GM12865 (cell line): ENCODE measurements around the gene CACNA2D2.

Experiments used
- DNase-seq: peaks from one replicate; pipeline ENCODE4 v3.0.0; 2010; ENCODE audit warnings: low read depth
- H3K4me3 ChIP-seq: 2 replicates; pipeline ENCODE4 v1.5.1; 2011; ENCODE audit warnings: mild to moderate bottlenecking, low read depth, low read length, control low read depth
- CTCF ChIP-seq: IDR thresholded peaks from 2 replicates; pipeline ENCODE4 v1.5.1; 2011; ENCODE audit warnings: low read length, control low read depth, low read depth, inconsistent platforms; ENCODE audit not compliant: insufficient read depth; ENCODE audit errors: missing control alignments

CACNA2D2 gene

GRCh38 chr3:50466177-50466576 lies 37.3 kb downstream of the CACNA2D2 start:
- no peak for TF ChIP-seq CTCF
- DNase-seq, result peak; percentile 4
- H3K4me3 ChIP-seq, result no peak overlapping the region

- DNase-seq, result no peak
- TF ChIP-seq CTCF, result no peak
- H3K4me3 ChIP-seq, result no peak overlapping the region
These were observed 38.9 kb downstream of the CACNA2D2 start for GRCh38 chr3:50464569-50464968.

- no peak for DNase-seq
- no peak overlapping the region for H3K4me3 ChIP-seq
- no peak for TF ChIP-seq CTCF
These were observed 43.6 kb downstream of the CACNA2D2 start for GRCh38 chr3:50459785-50460184.

GRCh38 chr3:50457988-50458387 lies 45.4 kb downstream of the CACNA2D2 start:
- DNase-seq, result no peak
- no peak overlapping the region for H3K4me3 ChIP-seq
- TF ChIP-seq CTCF, result no peak

- DNase-seq, result no peak
- H3K4me3 ChIP-seq, result no peak overlapping the region
- TF ChIP-seq CTCF, result no peak
These were observed 48.0 kb downstream of the CACNA2D2 start for GRCh38 chr3:50455161-50456018.

GRCh38 chr3:50454481-50455070 lies 48.9 kb downstream of the CACNA2D2 start:
- DNase-seq, result no peak
- no peak for TF ChIP-seq CTCF
- H3K4me3 ChIP-seq, result no peak overlapping the region

GRCh38 chr3:50453907-50454306 lies 49.5 kb downstream of the CACNA2D2 start:
- no peak overlapping the region for H3K4me3 ChIP-seq
- TF ChIP-seq CTCF, result no peak
- DNase-seq, result no peak
